ENCODE measurements around the gene GEMIN7.

Gene GEMIN7

GRCh38 chr19:45079063-45079910 lies at the start of gene GEMIN7:
Gene GEMIN7 (plus strand): TSS chr19:45079260. CDS start chr19:45090115, 10,855 bp downstream.
- no peaks in the 10 kb centered on the region for H3K9me3 ChIP-seq
- in situ Hi-C loops (cut with MboI; ENCODE audit: low sequenced_read_pairs), result no loop called here
- peaks cover 27% of the 10 kb centered on the region for H3K36me3 ChIP-seq (replicated peaks)
- no peaks in the 10 kb centered on the region for H3K27me3 ChIP-seq (ENCODE audit: low read depth)
- H3K4me3 ChIP-seq, result peak within 1 kb of the TSS; percentile 100
- DNase-seq (ENCODE audit: low spot score in 2 of 2), result peak; percentile 67 to 87
- peaks cover 24% of the 10 kb centered on the region for H3K4me1 ChIP-seq

GRCh38 chr19:45030825-45031224 lies 48.2 kb upstream of the GEMIN7 start:
- in situ Hi-C loops (cut with MboI; ENCODE audit: low sequenced_read_pairs), result no loop called here
- H3K27me3 ChIP-seq (ENCODE audit: low read depth), result no peaks in the 10 kb centered on the region
- no peaks in the 10 kb centered on the region for H3K4me1 ChIP-seq
- DNase-seq (ENCODE audit: low spot score in 2 of 2), result no peak
- no peaks in the 10 kb centered on the region for H3K9me3 ChIP-seq
- no peak overlapping the region for H3K4me3 ChIP-seq
- no peaks in the 10 kb centered on the region for H3K36me3 ChIP-seq (replicated peaks)

- no peaks in the 10 kb centered on the region for H3K27me3 ChIP-seq (ENCODE audit: low read depth)
- no peaks in the 10 kb centered on the region for H3K4me1 ChIP-seq
- H3K36me3 ChIP-seq (replicated peaks), result no peaks in the 10 kb centered on the region
- in situ Hi-C loops (cut with MboI; ENCODE audit: low sequenced_read_pairs), result no loop called here
- H3K9me3 ChIP-seq, result no peaks in the 10 kb centered on the region
- H3K4me3 ChIP-seq, result no peak overlapping the region
- DNase-seq (ENCODE audit: low spot score in 2 of 2), result no peak
Measured at GRCh38 chr19:45032421-45032820, 46.6 kb upstream of the GEMIN7 start.

GRCh38 chr19:45035755-45036154 lies 43.3 kb upstream of the GEMIN7 start:
- no peak overlapping the region for H3K4me3 ChIP-seq
- DNase-seq (ENCODE audit: low spot score in 2 of 2), result no peak
- H3K9me3 ChIP-seq, result no peaks in the 10 kb centered on the region
- H3K4me1 ChIP-seq, result peaks cover 12% of the 10 kb centered on the region
- H3K27me3 ChIP-seq (ENCODE audit: low read depth), result no peaks in the 10 kb centered on the region
- in situ Hi-C loops (cut with MboI; ENCODE audit: low sequenced_read_pairs), result no loop called here
- H3K36me3 ChIP-seq (replicated peaks), result peaks cover 14% of the 10 kb centered on the region

- Histone ChIP-seq H3K4me1 (peaks cover 12% of the 10 kb centered on the region), H3K9me3 (no peaks in the 10 kb centered on the region), H3K27me3 (ENCODE audit: low read depth) (no peaks in the 10 kb centered on the region), H3K4me3 (no peak overlapping the region), H3K36me3 (replicated peaks) (peaks cover 30% of the 10 kb centered on the region)
- in situ Hi-C loops (cut with MboI; ENCODE audit: low sequenced_read_pairs), result no loop called here
- DNase-seq (ENCODE audit: low spot score in 2 of 2), result no peak
Measured at GRCh38 chr19:45037393-45038169, 41.5 kb upstream of the GEMIN7 start.

GRCh38 chr19:45038931-45039893 lies 39.8 kb upstream of the GEMIN7 start, which contains the start of gene CLASRP:
Gene CLASRP (plus strand): TSS chr19:45039045. CDS start chr19:45040213, 1,168 bp downstream.
- no peaks in the 10 kb centered on the region for H3K27me3 ChIP-seq (ENCODE audit: low read depth)
- peak; percentile 90 to 96 for DNase-seq (ENCODE audit: low spot score in 2 of 2)
- peaks cover 47% of the 10 kb centered on the region for H3K36me3 ChIP-seq (replicated peaks)
- H3K4me1 ChIP-seq, result peaks cover 12% of the 10 kb centered on the region
- peak within 1 kb of the TSS; percentile 99 for H3K4me3 ChIP-seq
- in situ Hi-C loops (cut with MboI; ENCODE audit: low sequenced_read_pairs), result no loop called here
- H3K9me3 ChIP-seq, result no peaks in the 10 kb centered on the region

GRCh38 chr19:45040059-45040771 lies 38.8 kb upstream of the GEMIN7 start:
- H3K36me3 ChIP-seq (replicated peaks), result peaks cover 57% of the 10 kb centered on the region
- H3K4me1 ChIP-seq, result peaks cover 12% of the 10 kb centered on the region
- no peaks in the 10 kb centered on the region for H3K9me3 ChIP-seq
- DNase-seq (ENCODE audit: low spot score in 2 of 2), result no peak
- in situ Hi-C loops (cut with MboI; ENCODE audit: low sequenced_read_pairs), result no loop called here
- peak overlapping the region; percentile 99 for H3K4me3 ChIP-seq
- H3K27me3 ChIP-seq (ENCODE audit: low read depth), result no peaks in the 10 kb centered on the region

GRCh38 chr19:45041125-45041524 lies 37.9 kb upstream of the GEMIN7 start:
- no peak for DNase-seq (ENCODE audit: low spot score in 2 of 2)
- H3K36me3 ChIP-seq (replicated peaks), result peaks cover 64% of the 10 kb centered on the region
- no peak overlapping the region for H3K4me3 ChIP-seq
- H3K27me3 ChIP-seq (ENCODE audit: low read depth), result no peaks in the 10 kb centered on the region
- H3K4me1 ChIP-seq, result peaks cover 12% of the 10 kb centered on the region
- no peaks in the 10 kb centered on the region for H3K9me3 ChIP-seq
- in situ Hi-C loops (cut with MboI; ENCODE audit: low sequenced_read_pairs), result no loop called here

GRCh38 chr19:45045671-45046353 lies 33.2 kb upstream of the GEMIN7 start:
- no peak overlapping the region for H3K4me3 ChIP-seq
- no peaks in the 10 kb centered on the region for H3K27me3 ChIP-seq (ENCODE audit: low read depth)
- H3K9me3 ChIP-seq, result no peaks in the 10 kb centered on the region
- DNase-seq (ENCODE audit: low spot score in 2 of 2), result no peak
- in situ Hi-C loops (cut with MboI; ENCODE audit: low sequenced_read_pairs), result no loop called here
- H3K4me1 ChIP-seq, result no peaks in the 10 kb centered on the region
- peaks cover 73% of the 10 kb centered on the region for H3K36me3 ChIP-seq (replicated peaks)

GRCh38 chr19:45046355-45046754 lies 32.7 kb upstream of the GEMIN7 start:
- Histone ChIP-seq H3K4me1 (no peaks in the 10 kb centered on the region), H3K9me3 (no peaks in the 10 kb centered on the region), H3K36me3 (replicated peaks) (peaks cover 70% of the 10 kb centered on the region), H3K4me3 (no peak overlapping the region), H3K27me3 (ENCODE audit: low read depth) (no peaks in the 10 kb centered on the region)
- no peak for DNase-seq (ENCODE audit: low spot score in 2 of 2)
- in situ Hi-C loops (cut with MboI; ENCODE audit: low sequenced_read_pairs), result no loop called here

- H3K4me3 ChIP-seq, result no peak overlapping the region
- H3K4me1 ChIP-seq, result no peaks in the 10 kb centered on the region
- DNase-seq (ENCODE audit: low spot score in 2 of 2), result no peak
Measured at GRCh38 chr19:45047188-45047797, 31.8 kb upstream of the GEMIN7 start.

GRCh38 chr19:45049073-45049736 lies 29.9 kb upstream of the GEMIN7 start:
- H3K4me1 ChIP-seq, result no peaks in the 10 kb centered on the region
- in situ Hi-C loops (cut with MboI; ENCODE audit: low sequenced_read_pairs), result no loop called here
- H3K4me3 ChIP-seq, result no peak overlapping the region
- no peaks in the 10 kb centered on the region for H3K27me3 ChIP-seq (ENCODE audit: low read depth)
- H3K36me3 ChIP-seq (replicated peaks), result peaks cover 70% of the 10 kb centered on the region
- no peak for DNase-seq (ENCODE audit: low spot score in 2 of 2)
- no peaks in the 10 kb centered on the region for H3K9me3 ChIP-seq

More at GRCh38 chr19:45047188-45047797, 31.8 kb upstream of the GEMIN7 start:
- Histone ChIP-seq H3K27me3 (ENCODE audit: low read depth) (no peaks in the 10 kb centered on the region), H3K36me3 (replicated peaks) (peaks cover 69% of the 10 kb centered on the region), H3K9me3 (no peaks in the 10 kb centered on the region)
- in situ Hi-C loops (cut with MboI; ENCODE audit: low sequenced_read_pairs), result no loop called here

Measured in HAP-1 (cell line).